ENCODE data around the gene MET.

- TF ChIP-seq JUND (IDR thresholded peaks at IDR 0.05; ENCODE audit: low read length) (no peak), CTCF (IDR thresholded peaks at IDR 0.05; ENCODE audit: control extremely low read depth in 1 of 3, insufficient read depth in 1 of 3, low read depth in 1 of 3, low read length in 3 of 3) (no peak), SIN3A (conservative IDR thresholded peaks at IDR 0.05 in 1 of 2, IDR thresholded peaks at IDR 0.05 in 1 of 2; ENCODE audit: low read depth in 1 of 2, low read length in 2 of 2) (no peak), ZNF274 (IDR thresholded peaks at IDR 0.05; ENCODE audit: borderline replicate concordance, extremely low read depth, low read length) (no peak), POLR2A (IDR thresholded peaks at IDR 0.05; ENCODE audit: control extremely low read depth in 1 of 2, low read depth in 2 of 2, low read length in 2 of 2) (no peak), GABPA (IDR thresholded peaks at IDR 0.05; ENCODE audit: borderline replicate concordance, insufficient read depth, low read length) (no peak), TAF1 (IDR thresholded peaks at IDR 0.05; ENCODE audit: low read depth, low read length) (no peak), ATF2 (IDR thresholded peaks at IDR 0.05; ENCODE audit: low read length) (no peak), HDAC6 (IDR thresholded peaks at IDR 0.05; ENCODE audit: low read depth, low read length) (no peak), TAF7 (optimal IDR thresholded peaks at IDR 0.05; ENCODE audit: borderline replicate concordance, low read depth, low read length) (no peak), SP2 (IDR thresholded peaks at IDR 0.05; ENCODE audit: low read length) (no peak), SP1 (IDR thresholded peaks at IDR 0.05; ENCODE audit: low read depth, low read length) (no peak)
Measured at GRCh38 chr7:116724560-116725231, 52.7 kb downstream of the MET start.
